NCI-H2227 (cell line): ENCODE results near the gene NME2.
A peak's percentile ranks its signal among the peaks of the same experiment; 100 is the strongest.
"Not testable (repeated sequence)": the region's sequence is repeated elsewhere in the genome, so short reads cannot be mapped to it uniquely, and the experiment has no call there.

ENCODE experiments used
- DNase-seq: peaks from one replicate; lab custom pipeline; 2025; ENCODE audit not compliant: unreplicated experiment; lab: John Stamatoyannopoulos, UW

NME2 gene

GRCh38 chr17:51152766-51153209, 13.4 kb upstream of the NME2 start:
- DNase-seq, result peak; percentile 57

- DNase-seq, result peak; percentile 99
Measured at GRCh38 chr17:51153210-51154072, 12.8 kb upstream of the NME2 start, which contains the start of gene NME1. NME1 (plus strand) TSS chr17:51153559; CDS start chr17:51155655, 2,096 bp downstream.

GRCh38 chr17:51154176-51154575, 12.0 kb upstream of the NME2 start:
- DNase-seq, result no peak

- DNase-seq, result no peak
Measured at GRCh38 chr17:51155416-51155815, 10.8 kb upstream of the NME2 start.

GRCh38 chr17:51159604-51160003, 6.6 kb upstream of the NME2 start:
- DNase-seq, result no peak

- DNase-seq, result no peak
Measured at GRCh38 chr17:51161541-51161940, 4.7 kb upstream of the NME2 start.

GRCh38 chr17:51164911-51165679, 1.1 kb upstream of the NME2 start:
- DNase-seq, result peak; percentile 46

GRCh38 chr17:51165680-51166197, 472 bp upstream of the NME2 start:
- peak; percentile 70 for DNase-seq

GRCh38 chr17:51166987-51167931, 1.0 kb downstream of the NME2 start:
- DNase-seq, result peak; percentile 80

- DNase-seq, result no peak
Measured at GRCh38 chr17:51169340-51169739, 3.1 kb downstream of the NME2 start.

- DNase-seq, result no peak
Measured at GRCh38 chr17:51170736-51171135, 4.5 kb downstream of the NME2 start.

GRCh38 chr17:51172030-51172429, 5.8 kb downstream of the NME2 start:
- not testable (repeated sequence) for DNase-seq

- peak; percentile 5 for DNase-seq
Measured at GRCh38 chr17:51180486-51180885, 14.3 kb downstream of the NME2 start.

- DNase-seq, result no peak
Measured at GRCh38 chr17:51184124-51184523, 17.9 kb downstream of the NME2 start.

GRCh38 chr17:51185763-51186332, 19.6 kb downstream of the NME2 start:
- DNase-seq, result no peak

GRCh38 chr17:51188271-51188833, 22.1 kb downstream of the NME2 start:
- peak; percentile 14 for DNase-seq

GRCh38 chr17:51189162-51189561, 23.0 kb downstream of the NME2 start:
- DNase-seq, result no peak

- no peak for DNase-seq
Measured at GRCh38 chr17:51189628-51190027, 23.4 kb downstream of the NME2 start.

- DNase-seq, result no peak
Measured at GRCh38 chr17:51191895-51192294, 25.7 kb downstream of the NME2 start.

- DNase-seq, result no peak
Measured at GRCh38 chr17:51197754-51198153, 31.5 kb downstream of the NME2 start.
